GM12872 (cell line): ENCODE results near the gene EHHADH.

Experiments used
- TF ChIP-seq, protein P1 (sequence below): IDR thresholded peaks from 3 replicates; pipeline ENCODE4 v1.5.1; 2011; ENCODE audit warnings: low read depth, mild to moderate bottlenecking, low read length, moderate library complexity; ENCODE audit not compliant: insufficient read depth

EHHADH gene

DNA sequence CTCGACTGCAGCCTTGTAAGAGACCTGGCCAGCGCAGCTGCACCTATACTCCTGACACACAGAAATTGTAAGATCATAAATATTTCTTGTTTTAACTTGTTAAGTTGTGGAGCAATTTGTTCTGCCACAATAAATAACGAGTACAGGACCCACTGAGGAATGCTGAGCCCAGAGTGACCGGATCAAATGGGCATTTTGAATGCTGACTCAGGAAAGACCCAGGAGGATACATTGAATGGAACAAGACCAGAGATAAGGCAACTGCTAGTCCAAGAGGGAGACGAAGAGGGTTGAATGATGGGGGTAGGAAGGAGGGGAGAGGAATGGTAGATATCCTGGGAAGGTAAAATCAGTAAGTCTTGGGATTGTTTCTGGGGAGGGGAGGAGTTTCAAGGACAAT is 92.1 kb downstream of the EHHADH start:
- TF ChIP-seq, protein P1, sequence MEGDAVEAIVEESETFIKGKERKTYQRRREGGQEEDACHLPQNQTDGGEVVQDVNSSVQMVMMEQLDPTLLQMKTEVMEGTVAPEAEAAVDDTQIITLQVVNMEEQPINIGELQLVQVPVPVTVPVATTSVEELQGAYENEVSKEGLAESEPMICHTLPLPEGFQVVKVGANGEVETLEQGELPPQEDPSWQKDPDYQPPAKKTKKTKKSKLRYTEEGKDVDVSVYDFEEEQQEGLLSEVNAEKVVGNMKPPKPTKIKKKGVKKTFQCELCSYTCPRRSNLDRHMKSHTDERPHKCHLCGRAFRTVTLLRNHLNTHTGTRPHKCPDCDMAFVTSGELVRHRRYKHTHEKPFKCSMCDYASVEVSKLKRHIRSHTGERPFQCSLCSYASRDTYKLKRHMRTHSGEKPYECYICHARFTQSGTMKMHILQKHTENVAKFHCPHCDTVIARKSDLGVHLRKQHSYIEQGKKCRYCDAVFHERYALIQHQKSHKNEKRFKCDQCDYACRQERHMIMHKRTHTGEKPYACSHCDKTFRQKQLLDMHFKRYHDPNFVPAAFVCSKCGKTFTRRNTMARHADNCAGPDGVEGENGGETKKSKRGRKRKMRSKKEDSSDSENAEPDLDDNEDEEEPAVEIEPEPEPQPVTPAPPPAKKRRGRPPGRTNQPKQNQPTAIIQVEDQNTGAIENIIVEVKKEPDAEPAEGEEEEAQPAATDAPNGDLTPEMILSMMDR: no peak

DNA sequence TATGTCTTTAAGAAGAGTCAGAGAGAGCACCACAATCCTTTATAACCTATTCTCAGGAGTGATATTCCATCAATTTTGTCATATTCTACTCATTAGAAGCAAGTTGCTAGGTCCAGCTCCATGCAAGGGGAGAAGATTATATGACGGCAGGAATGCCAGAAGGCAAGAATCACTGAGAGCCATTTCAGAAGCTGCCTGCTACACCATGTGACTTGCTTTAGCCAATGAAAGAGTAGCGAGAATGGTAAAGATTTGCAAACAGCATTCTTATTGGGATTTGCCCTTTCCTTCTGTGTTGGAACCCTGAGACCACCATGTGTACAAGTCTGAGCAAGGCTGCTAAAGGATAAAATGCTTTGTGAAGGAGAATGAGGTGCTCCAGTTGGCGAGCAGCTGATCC is 96.5 kb downstream of the EHHADH start:
- TF ChIP-seq, protein P1: no peak

- TF ChIP-seq, protein P1: no peak
These were observed 98.2 kb downstream of the EHHADH start for GRCh38 chr3:185155678-185156077.

DNA sequence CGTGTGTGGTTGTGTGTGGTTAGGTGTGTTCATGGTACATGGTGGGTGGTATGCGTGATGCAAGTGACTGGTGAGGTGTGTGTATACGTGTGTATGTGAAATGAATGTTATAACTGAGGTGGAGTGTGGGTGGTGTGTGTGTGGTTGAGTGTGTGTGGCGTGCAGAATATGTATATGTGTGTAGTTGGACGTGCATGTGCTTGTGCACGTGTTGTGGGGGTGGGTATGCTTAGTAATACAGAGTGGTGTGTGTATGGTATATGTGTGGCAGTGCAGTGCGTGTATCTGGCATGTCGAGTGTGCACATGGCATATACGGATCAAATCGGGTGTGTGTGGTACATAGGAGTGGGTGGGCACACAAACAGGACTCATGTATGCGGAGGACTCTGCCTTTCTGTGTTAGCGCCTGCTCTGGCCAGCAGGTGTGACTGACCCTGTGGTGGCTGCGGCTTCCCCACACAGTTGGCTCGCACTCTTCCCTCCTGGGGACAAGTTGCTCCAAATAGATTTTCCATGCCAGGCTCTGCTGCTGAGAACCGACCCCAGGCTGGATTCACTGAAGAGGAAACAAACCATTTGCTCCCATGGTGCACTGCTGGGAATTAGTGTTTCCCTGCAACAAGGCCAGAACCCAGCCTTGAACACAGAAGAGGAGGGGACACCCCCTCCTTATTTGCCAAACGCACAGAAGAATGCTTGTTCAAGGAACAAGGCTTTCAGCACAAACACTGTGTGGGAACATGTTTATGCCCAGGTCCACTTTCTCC is 99.8 kb downstream of the EHHADH start:
- TF ChIP-seq, protein P1: no peak

GRCh38 chr3:185153171-185153771 is 100.6 kb downstream of the EHHADH start:
- TF ChIP-seq, protein P1: no peak

- TF ChIP-seq, protein P1: no peak
These were observed 101.3 kb downstream of the EHHADH start, which contains the start of gene C3orf70 for GRCh38 chr3:185152410-185153170. TSS of gene C3orf70 (minus strand) at chr3:185153060. CDS start at chr3:185152823, 237 bp downstream.

- TF ChIP-seq, protein P1: no peak
These were observed 101.9 kb downstream of the EHHADH start for GRCh38 chr3:185151964-185152409.
